ENCODE measurements around the gene DGKE.
A peak's percentile ranks its signal among the peaks of the same experiment; 100 is the strongest.

- TF ChIP-seq TAF1 (IDR thresholded peaks at IDR 0.05; ENCODE audit: low read depth, low read length) (no peak), SPI1 (IDR thresholded peaks at IDR 0.05; ENCODE audit: low read depth, low read length) (peak; percentile 95), POLR2A (IDR thresholded peaks at IDR 0.05; ENCODE audit: low read depth, low read length) (no peak), POLR2AphosphoS5 (IDR thresholded peaks at IDR 0.05; ENCODE audit: low read depth, low read length) (no peak)
Measured at GRCh38 chr17:56851008-56851407, 17.1 kb downstream of the DGKE start.
